HG03097 (cell line): ENCODE results near the gene CENPVL1.
A peak's percentile ranks its signal among the peaks of the same experiment; 100 is the strongest.
"Not testable (repeated sequence)": the region's sequence is repeated elsewhere in the genome, so short reads cannot be mapped to it uniquely, and the experiment has no call there.

Experiments used
- ATAC-seq: cut with Tn5 transposase; IDR thresholded peaks from one replicate; pipeline ENCODE4 v1.9.1; 2021; ENCODE audit not compliant: unreplicated experiment, low FRiP score

CENPVL1 gene

DNA sequence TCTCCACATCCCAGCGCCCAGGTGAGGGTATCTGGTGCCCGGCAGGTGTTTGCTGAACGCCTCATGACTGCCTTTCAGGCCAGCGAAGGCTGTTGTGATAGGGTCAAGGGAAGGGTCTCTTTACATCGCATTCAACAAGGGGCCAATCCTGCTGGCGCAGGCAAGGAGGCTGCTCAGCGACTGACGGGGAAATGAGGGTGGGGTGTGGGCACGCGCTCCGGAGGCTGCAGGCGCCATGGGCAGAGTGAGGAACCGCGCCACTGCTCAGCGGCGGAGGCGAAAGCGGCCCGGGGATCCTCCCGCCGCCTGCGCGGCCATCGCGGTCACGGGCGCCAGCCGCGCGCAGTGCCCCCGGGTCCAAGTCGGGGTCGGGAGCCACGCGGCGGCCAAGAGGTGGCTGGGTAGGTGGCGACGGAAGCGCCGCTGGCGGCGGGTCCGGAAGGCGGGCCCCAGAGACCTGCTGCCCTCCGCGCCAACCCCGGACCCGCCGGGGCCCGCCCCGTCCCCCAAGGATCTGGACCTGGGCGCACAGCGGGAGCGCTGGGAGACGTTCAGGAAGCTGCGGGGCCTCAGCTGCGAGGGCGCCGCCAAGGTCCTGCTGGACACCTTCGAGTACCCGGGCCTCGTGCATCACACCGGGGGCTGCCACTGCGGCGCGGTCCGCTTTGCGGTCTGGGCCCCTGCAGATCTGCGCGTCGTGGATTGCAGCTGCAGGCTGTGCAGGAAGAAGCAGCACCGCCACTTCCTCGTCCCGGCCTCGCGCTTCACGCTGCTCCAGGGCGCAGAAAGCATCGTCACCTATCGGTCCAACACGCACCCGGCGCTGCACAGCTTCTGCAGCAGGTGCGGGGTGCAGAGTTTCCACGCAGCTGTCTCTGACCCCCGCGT lies at the start of gene CENPVL1:
TSS of gene CENPVL1 (plus strand) at position 236 of the 888 bp plus-strand sequence. CDS start at position 236, 0 bp downstream.
- not testable (repeated sequence) for ATAC-seq

DNA sequence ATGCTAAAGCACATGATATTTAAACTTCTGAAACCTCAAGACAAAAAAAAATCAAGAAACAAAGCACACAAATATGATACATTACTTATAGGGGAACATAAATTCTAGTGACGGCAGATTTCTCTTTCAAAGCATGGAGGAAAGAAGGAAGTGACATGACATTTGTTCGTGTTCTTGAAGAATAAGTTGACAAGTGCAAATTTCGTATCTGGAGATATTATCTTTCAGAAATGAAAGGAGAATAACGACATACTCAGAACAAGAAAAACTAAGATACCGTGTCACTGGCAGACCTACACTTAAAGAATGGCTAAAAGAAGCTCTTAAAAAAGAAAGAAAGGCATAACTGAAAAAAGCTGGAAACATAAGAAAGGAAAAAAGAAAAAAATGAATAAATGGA lies 44.3 kb upstream of the CENPVL1 start:
- no peak for ATAC-seq

DNA sequence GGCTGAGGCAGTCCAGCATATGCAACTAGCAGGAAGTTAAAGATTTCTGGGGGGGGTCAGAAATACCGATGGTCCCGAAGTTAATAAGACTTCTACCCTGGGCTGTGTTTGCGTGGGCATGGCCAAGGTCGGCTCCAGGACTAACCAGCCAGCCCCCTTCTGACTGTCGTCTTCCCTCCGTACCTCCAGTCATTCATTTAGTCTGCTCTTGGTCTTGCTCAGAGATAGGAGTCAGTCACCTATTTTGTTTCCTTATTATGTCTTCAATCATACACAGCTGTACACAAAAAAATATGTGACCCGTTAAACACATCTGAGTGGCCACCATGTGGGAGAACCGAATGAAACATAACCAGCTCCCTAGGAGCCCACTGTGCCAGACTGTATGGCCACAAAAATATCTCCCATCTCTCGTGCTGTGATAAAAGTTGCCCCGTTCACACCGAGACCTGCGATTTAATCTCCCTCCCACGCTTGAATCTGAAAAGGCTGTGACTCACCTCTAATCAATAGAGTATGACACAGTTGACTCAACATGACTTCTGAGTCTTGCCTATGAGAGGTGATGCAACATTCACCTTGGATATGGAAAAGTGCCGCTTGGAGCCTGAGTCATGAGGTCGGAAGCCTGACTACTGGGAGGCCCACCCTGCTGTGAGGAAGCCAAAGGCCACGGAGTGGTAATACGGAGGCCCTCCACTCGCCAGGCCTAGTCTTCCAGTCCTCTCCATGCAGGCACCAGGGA lies 30.5 kb upstream of the CENPVL1 start:
- ATAC-seq = not testable (repeated sequence)

DNA sequence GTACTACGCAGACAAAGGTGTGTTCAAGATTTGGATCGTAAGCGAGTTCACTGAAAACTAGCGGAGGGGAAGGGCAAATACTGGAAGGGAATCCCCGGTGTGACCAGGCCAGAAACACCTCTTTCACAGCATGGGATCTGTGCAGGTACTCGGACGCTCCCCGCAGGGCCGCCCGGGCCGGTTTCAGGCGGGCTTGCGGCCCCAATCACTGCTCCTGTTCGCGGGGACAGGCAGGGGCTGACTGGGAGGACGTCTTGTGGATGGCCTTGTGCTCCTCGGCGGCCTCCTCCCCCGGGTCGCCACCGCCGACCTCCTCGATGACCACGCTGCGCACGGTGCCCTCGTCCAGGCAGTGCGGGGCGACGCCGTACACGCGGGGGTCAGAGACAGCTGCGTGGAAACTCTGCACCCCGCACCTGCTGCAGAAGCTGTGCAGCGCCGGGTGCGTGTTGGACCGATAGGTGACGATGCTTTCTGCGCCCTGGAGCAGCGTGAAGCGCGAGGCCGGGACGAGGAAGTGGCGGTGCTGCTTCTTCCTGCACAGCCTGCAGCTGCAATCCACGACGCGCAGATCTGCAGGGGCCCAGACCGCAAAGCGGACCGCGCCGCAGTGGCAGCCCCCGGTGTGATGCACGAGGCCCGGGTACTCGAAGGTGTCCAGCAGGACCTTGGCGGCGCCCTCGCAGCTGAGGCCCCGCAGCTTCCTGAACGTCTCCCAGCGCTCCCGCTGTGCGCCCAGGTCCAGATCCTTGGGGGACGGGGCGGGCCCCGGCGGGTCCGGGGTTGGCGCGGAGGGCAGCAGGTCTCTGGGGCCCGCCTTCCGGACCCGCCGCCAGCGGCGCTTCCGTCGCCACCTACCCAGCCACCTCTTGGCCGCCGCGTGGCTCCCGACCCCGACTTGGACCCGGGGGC lies 28.2 kb upstream of the CENPVL1 start:
- not testable (repeated sequence) for ATAC-seq

DNA sequence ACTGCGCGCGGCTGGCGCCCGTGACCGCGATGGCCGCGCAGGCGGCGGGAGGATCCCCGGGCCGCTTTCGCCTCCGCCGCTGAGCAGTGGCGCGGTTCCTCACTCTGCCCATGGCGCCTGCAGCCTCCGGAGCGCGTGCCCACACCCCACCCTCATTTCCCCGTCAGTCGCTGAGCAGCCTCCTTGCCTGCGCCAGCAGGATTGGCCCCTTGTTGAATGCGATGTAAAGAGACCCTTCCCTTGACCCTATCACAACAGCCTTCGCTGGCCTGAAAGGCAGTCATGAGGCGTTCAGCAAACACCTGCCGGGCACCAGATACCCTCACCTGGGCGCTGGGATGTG lies 27.6 kb upstream of the CENPVL1 start, which contains the start of gene CENPVL2:
TSS of gene CENPVL2 (minus strand) at position 112 of the 343 bp plus-strand sequence. CDS start at position 112, 0 bp downstream.
- ATAC-seq = not testable (repeated sequence)

DNA sequence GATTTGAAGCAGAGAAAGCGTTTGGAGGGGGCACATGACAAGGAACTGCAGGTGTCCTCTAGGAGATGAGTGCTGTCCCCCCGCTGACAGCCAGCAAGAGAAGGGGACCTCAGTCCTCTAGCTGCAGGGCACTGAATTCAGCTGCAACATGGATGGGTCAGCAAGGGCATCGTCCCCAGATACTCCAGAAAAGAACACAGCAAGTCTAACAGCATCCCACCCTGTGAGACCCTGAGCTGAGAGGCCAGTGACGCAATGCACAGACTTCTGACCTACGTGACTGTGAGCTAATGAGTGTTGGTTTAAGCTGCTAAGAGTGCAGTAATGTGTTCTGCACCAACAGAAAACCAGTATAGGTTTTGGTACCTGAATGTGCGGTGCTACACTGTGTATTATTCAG lies 16.1 kb upstream of the CENPVL1 start:
- no peak for ATAC-seq

DNA sequence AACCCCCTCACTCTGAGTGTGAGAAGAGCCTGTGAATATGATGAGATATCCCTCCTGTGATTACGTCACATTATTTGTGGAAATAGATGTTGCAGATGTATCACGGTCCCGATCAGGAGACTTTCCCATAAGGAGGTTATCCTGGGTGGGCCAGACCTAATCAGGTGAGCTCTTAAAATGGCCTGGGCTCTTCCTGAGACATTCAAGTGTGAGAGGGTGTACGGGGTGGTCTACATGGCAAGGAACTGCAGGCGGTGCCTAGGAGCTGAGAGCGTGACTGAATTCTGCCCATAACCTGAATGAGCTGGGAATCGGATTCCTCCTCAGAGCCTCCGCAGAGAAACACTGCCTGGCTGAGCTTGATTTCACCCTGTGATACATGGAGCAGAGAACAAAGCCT lies 12.9 kb upstream of the CENPVL1 start:
- ATAC-seq = no peak

DNA sequence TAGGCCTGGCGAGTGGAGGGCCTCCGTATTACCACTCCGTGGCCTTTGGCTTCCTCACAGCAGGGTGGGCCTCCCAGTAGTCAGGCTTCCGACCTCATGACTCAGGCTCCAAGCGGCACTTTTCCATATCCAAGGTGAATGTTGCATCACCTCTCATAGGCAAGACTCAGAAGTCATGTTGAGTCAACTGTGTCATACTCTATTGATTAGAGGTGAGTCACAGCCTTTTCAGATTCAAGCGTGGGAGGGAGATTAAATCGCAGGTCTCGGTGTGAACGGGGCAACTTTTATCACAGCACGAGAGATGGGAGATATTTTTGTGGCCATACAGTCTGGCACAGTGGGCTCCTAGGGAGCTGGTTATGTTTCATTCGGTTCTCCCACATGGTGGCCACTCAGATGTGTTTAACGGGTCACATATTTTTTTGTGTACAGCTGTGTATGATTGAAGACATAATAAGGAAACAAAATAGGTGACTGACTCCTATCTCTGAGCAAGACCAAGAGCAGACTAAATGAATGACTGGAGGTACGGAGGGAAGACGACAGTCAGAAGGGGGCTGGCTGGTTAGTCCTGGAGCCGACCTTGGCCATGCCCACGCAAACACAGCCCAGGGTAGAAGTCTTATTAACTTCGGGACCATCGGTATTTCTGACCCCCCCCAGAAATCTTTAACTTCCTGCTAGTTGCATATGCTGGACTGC lies 2.8 kb downstream of the CENPVL1 start:
- ATAC-seq = not testable (repeated sequence)

DNA sequence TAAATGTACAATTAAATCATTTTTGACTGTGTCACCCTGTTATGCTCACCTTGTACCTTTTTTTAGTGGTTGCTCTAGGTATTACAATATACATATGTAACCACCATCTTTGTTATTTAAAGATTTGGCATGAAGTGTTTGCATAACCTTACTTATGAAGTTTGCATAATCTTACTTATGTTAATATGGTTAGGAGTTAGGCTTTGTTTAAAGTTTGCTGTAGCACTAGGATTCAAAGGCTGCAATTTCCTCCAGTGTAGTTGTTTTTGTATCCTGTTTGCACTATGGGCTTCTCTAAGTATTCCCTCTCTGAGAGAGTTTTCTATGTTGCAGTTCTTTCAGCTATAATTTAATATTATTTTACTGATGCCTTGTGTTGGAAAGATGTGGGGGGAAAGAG lies 17.9 kb downstream of the CENPVL1 start:
- ATAC-seq = no peak

DNA sequence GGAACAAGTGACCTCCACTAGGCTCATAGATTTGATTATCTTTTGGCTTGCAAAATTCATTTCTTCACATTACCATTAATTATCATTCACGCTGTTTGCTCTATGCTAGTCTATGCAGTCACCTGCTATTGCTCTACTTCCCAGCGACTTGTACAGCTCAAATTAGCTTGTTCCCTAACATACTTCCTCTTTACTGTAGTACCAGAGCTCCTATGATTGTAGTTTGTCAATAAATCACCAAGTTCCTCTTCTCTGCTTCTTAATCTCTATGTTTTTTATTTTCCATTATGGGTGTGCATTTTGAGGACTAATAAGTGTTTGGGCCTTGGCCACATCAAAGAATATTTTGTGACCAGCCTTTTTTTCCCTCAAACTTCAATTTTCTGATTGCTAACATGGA lies 26.8 kb downstream of the CENPVL1 start:
- no peak for ATAC-seq

DNA sequence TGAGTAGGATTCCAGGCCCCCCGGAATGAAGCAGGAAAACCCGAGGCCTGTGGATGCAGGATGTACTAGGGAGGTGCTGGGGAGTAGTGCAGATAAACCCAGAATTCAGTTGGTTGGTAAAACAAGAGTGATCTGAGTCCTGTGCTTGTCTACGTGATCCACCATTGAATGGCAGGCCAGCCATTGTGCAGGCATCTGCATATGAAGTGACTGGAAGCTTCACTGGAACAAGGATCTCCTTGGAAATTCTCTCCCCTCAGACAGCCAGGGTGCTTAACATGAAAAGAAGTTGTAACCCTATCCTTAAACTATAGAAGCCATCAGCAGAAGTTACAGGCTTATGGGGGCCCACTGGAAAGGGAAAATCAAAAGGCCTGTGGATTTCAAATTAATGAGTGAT lies 32.3 kb downstream of the CENPVL1 start:
- ATAC-seq = no peak

DNA sequence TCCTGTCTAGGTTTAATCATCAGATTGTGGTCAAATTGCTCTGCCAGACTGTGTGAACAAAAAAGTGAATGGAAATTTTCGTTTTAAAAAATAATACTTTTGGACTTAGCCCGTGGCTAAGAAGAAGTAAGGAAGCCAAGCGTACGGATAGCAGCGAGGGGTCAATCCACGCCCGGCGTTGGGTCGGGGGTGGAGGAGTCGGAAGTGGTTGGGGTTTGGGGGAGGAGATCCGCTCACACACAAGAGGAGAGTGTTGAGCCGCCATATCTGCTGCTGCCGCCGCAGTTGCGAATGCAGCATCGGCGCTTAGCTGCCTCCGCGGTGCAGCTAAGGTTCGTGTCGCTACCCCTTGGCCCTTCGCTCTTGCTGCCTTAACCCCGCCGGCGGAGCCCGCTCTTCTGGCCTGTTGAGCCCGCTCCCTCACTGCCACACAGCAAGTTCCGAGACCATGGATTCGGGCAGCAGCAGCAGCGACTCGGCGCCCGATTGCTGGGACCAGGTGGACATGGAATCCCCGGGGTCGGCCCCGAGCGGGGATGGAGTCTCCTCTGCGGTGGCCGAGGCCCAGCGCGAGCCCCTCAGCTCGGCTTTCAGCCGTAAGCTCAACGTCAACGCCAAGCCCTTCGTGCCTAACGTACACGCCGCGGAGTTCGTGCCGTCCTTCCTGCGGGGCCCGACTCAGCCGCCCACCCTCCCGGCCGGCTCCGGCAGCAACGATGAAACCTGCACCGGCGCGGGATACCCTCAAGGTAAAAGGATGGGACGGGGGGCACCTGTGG lies 33.1 kb downstream of the CENPVL1 start, which contains the start of gene GSPT2:
TSS of gene GSPT2 (plus strand) at position 264 of the 779 bp plus-strand sequence. CDS start at position 449, 185 bp downstream.
- peak; percentile 93 for ATAC-seq

DNA sequence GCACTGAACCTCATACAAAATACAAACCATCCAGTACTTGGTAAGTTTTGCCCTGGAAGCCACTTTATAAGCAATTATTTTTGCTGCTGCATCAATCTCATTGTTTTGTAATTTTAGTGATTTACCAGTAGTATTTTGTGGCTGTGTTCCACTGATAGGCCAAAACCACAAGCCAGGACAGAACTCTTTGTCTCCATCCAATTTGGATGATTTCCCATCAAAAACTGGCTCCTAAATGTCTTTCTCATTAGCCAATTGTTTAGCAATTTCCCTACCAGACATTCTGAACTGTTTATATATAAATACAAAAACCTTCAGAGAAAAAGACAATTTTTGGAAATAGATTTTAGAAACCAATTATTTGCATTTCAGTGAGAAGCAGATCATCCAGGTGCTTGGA lies 37.4 kb downstream of the CENPVL1 start:
- no peak for ATAC-seq

DNA sequence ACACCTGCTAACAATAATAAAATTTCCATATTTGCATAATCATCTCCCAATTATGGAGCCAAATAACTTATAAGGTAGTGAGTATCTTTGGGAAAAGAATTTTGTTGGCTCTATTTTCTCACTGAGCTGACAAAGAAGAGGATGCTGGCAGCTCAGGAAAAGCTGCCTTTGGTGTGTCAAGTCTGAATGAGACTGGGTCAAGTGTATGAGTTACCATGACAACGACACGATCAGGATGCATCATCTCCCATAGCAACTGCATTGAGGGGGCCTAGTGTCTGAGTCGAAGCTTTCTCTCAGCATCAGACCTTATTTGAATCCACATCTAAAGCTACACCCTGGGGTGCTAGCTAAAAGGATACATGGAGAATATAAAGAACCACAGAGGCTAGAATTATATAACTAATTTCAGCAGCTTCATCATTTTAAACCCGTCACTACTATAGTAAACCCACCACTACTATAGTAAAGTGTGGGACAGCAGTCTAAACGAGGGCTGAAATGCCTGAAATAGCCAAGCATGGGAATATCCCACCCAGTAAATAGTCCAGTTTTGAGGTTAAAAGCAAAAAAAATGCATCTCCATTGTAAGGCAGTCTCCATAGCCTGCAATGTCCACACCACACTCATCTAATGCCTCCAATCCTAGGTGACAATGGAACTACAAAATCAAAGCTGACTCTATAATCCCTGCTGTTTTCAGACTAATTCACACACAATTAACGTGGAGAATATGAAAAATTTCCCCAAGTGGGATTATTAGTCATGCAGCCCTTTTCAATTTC lies 48.9 kb downstream of the CENPVL1 start:
- no peak for ATAC-seq

DNA sequence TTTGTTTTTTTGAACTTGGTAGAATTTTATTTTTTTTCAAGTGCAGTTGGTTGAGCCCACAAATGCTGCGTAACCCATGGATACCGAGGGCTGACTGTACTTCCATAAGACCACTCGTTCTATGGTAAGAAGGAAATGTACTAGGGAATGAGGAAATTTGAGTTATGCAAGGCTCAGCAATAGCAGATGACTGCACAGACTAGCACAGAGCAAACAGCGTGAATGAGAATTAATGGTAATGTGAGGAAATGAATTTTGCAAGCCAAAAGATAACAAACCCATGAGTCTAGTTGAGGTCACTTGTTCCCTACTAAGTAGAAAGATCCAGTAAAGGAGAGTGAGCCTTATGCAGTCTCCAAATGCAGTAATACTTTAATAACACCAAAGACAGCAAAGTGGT lies 50.3 kb downstream of the CENPVL1 start:
- no peak for ATAC-seq
